ENCODE results near the gene LGALS4.
"Not testable (repeated sequence)": the region's sequence is repeated elsewhere in the genome, so short reads cannot be mapped to it uniquely, and the experiment has no call there.

DNA sequence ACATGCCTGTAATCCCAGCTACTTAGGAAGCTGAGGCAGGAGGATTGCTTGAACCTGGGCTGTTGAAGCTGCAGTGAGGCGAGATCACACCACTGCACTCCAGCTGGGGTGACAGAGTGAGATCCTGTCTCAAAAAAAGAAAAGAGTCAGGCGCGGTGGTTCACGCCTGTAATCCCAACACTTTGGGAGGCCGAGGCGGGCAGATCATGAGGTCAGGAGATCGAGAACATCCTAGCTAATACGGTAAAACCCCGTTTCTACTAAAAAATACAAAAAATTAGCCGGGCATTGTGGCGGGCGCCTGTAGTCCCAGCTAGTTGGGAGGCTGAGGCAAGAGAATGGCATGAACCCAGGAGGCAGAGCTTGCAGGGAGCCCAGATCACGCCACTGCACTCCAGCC, 30.5 kb downstream of the LGALS4 start:
- TF ChIP-seq, protein P1, sequence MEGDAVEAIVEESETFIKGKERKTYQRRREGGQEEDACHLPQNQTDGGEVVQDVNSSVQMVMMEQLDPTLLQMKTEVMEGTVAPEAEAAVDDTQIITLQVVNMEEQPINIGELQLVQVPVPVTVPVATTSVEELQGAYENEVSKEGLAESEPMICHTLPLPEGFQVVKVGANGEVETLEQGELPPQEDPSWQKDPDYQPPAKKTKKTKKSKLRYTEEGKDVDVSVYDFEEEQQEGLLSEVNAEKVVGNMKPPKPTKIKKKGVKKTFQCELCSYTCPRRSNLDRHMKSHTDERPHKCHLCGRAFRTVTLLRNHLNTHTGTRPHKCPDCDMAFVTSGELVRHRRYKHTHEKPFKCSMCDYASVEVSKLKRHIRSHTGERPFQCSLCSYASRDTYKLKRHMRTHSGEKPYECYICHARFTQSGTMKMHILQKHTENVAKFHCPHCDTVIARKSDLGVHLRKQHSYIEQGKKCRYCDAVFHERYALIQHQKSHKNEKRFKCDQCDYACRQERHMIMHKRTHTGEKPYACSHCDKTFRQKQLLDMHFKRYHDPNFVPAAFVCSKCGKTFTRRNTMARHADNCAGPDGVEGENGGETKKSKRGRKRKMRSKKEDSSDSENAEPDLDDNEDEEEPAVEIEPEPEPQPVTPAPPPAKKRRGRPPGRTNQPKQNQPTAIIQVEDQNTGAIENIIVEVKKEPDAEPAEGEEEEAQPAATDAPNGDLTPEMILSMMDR (conservative IDR thresholded peaks at IDR 0.05): not testable (repeated sequence)
- TF ChIP-seq EZH2 (IDR thresholded peaks at IDR 0.05; ENCODE audit: low read depth): not testable (repeated sequence)

Measured in PC-9 (cell line).